Measurements from ENCODE around the gene TMEM89.

The TMEM89 gene

GRCh38 chr3:48641396-48641795, 19.8 kb upstream of the TMEM89 start:
- DNase-seq (ENCODE audit: low read depth in 2 of 2) = no peak

GRCh38 chr3:48639944-48640606, 18.5 kb upstream of the TMEM89 start:
- no peak for DNase-seq (ENCODE audit: low read depth in 2 of 2)

- DNase-seq (ENCODE audit: low read depth in 2 of 2) = no peak
Measured at GRCh38 chr3:48637305-48637704, 15.7 kb upstream of the TMEM89 start.

GRCh38 chr3:48636149-48636655, 14.6 kb upstream of the TMEM89 start:
- DNase-seq (ENCODE audit: low read depth in 2 of 2) = no peak

- peak; percentile 84 to 93 for DNase-seq (ENCODE audit: low read depth in 2 of 2)
Measured at GRCh38 chr3:48635222-48636021, 13.9 kb upstream of the TMEM89 start, which contains the start of gene SLC26A6. TSS of gene SLC26A6 (minus strand) at chr3:48635461. CDS start at chr3:48635393, 68 bp downstream.

GRCh38 chr3:48634661-48635221, 13.2 kb upstream of the TMEM89 start:
- peak; percentile 39 to 55 for DNase-seq (ENCODE audit: low read depth in 2 of 2)

GRCh38 chr3:48633743-48634142, 12.2 kb upstream of the TMEM89 start:
- DNase-seq (ENCODE audit: low read depth in 2 of 2) = no peak

- no peak for DNase-seq (ENCODE audit: low read depth in 2 of 2)
Measured at GRCh38 chr3:48633256-48633655, 11.7 kb upstream of the TMEM89 start.

- DNase-seq (ENCODE audit: low read depth in 2 of 2) = no peak
Measured at GRCh38 chr3:48631516-48632448, 10.2 kb upstream of the TMEM89 start.

GRCh38 chr3:48630833-48631232, 9.3 kb upstream of the TMEM89 start:
- DNase-seq (ENCODE audit: low read depth in 2 of 2) = no peak

- no peak for DNase-seq (ENCODE audit: low read depth in 2 of 2)
Measured at GRCh38 chr3:48630407-48630806, 8.8 kb upstream of the TMEM89 start.

- no peak for DNase-seq (ENCODE audit: low read depth in 2 of 2)
Measured at GRCh38 chr3:48629894-48630293, 8.3 kb upstream of the TMEM89 start.

- DNase-seq (ENCODE audit: low read depth in 2 of 2) = no peak
Measured at GRCh38 chr3:48628277-48629017, 6.9 kb upstream of the TMEM89 start.

- no peak for DNase-seq (ENCODE audit: low read depth in 2 of 2)
Measured at GRCh38 chr3:48625600-48625999, 4.0 kb upstream of the TMEM89 start.

- no peak for DNase-seq (ENCODE audit: low read depth in 2 of 2)
Measured at GRCh38 chr3:48624767-48625166, 3.2 kb upstream of the TMEM89 start.

GRCh38 chr3:48623851-48624547, 2.4 kb upstream of the TMEM89 start:
- no peak for DNase-seq (ENCODE audit: low read depth in 2 of 2)

GRCh38 chr3:48619541-48620524, 1.7 kb downstream of the TMEM89 start:
- no peak for DNase-seq (ENCODE audit: low read depth in 2 of 2)

- no peak for DNase-seq (ENCODE audit: low read depth in 2 of 2)
Measured at GRCh38 chr3:48617559-48617958, 4.0 kb downstream of the TMEM89 start.

- DNase-seq (ENCODE audit: low read depth in 2 of 2) = no peak
Measured at GRCh38 chr3:48614044-48614443, 7.5 kb downstream of the TMEM89 start.

Data from stimulated activated CD4-positive, alpha-beta T cell treated with anti-CD3 and anti-CD28 coated beads, Interleukin-1b, Interleukin-23, amount 100 ng/mL, for 4 hours (primary cell).